ENCODE data around the gene NKIRAS1.

GRCh38 chr3:23960649-23961048 lies 43.9 kb upstream of the NKIRAS1 start:
- TF ChIP-seq CTCF (IDR thresholded peaks at IDR 0.05): no peak
- TF ChIP-seq POLR2A (IDR thresholded peaks at IDR 0.05; ENCODE audit: low read depth): no peak
- TF ChIP-seq POLR2AphosphoS5 (IDR thresholded peaks at IDR 0.05): no peak

Data from esophagus muscularis mucosa (tissue), 3 donors.